Fibroblast of villous mesenchyme (primary cell): Measurements from ENCODE around the gene HECTD1. TPM values are rescaled to one million over a fixed set of nuclear protein-coding genes. Genes with fewer than 3 reads are reported as not detected.
A peak's percentile ranks its signal among the peaks of the same experiment; 100 is the strongest.
"Not testable (repeated sequence)": the region's sequence is repeated elsewhere in the genome, so short reads cannot be mapped to it uniquely, and the experiment has no call there.

Experiments
- DNase-seq: peaks from one replicate; pipeline ENCODE4 v3.0.0-alpha.2; 2010; ENCODE audit warnings: low read depth
- H3K4me3 ChIP-seq: 2 replicates; pipeline ENCODE4 v1.5.1; 2011; ENCODE audit warnings: low read depth, mild to moderate bottlenecking, low read length
- total RNA-seq: library from RNA; depleted of rRNA; stranded (reverse); fragments of >200 nt; gene quantifications from 2 replicates; pipeline ENCODE4 v1.2.3, GENCODE V29; 2012
- TF ChIP-seq, protein P1 (sequence below): IDR thresholded peaks from 2 replicates; pipeline ENCODE4 v1.5.1; 2012; ENCODE audit warnings: low read depth, mild to moderate bottlenecking, low read length; ENCODE audit not compliant: insufficient read depth

HECTD1 gene
- total RNA-seq, 1 donor = 283 TPM

DNA sequence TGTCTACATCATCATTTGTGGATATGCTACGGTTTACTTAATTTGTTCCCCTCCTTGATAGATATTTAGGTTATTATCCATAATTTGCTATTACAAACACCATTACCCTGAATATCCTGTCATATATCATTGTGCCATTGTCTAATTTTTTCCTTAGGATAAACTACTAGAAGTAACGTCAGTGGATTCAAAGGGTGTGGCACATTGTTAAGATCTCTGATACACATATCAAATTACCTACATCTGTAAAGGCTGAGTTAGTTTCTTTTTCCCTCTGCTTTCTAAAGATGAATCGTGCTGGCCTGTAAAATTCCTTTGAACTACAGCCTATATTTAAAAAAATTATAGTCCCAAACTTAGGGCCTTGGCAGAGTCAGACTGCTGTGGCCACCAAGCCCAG is 127.5 kb downstream of the HECTD1 start:
- peak; percentile 37 for DNase-seq
- TF ChIP-seq, protein P1, sequence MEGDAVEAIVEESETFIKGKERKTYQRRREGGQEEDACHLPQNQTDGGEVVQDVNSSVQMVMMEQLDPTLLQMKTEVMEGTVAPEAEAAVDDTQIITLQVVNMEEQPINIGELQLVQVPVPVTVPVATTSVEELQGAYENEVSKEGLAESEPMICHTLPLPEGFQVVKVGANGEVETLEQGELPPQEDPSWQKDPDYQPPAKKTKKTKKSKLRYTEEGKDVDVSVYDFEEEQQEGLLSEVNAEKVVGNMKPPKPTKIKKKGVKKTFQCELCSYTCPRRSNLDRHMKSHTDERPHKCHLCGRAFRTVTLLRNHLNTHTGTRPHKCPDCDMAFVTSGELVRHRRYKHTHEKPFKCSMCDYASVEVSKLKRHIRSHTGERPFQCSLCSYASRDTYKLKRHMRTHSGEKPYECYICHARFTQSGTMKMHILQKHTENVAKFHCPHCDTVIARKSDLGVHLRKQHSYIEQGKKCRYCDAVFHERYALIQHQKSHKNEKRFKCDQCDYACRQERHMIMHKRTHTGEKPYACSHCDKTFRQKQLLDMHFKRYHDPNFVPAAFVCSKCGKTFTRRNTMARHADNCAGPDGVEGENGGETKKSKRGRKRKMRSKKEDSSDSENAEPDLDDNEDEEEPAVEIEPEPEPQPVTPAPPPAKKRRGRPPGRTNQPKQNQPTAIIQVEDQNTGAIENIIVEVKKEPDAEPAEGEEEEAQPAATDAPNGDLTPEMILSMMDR = no peak

DNA sequence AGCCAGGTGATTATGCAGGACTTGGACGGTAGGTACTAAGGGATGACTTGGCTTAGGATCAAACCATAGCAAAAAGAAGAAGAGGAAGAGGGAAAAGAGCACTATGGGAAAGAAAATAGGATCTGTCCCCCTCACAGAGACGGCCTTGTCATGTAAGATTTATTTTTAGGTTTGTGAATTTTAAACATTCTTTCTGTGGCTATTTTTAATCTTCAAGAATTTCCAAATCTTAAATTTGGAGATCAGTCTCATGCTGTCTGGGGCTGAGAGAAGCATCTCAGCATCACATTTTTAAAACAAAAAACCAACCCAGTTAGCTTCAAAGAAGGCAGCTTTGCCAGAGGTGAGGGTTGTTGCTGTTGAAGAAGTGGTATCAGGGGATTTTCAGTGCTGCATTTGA is 128.8 kb downstream of the HECTD1 start:
- TF ChIP-seq, protein P1 = no peak
- H3K4me3 ChIP-seq = no peak overlapping the region
- no peak for DNase-seq

More for the DNA sequence above, 127.5 kb downstream of the HECTD1 start:
- H3K4me3 ChIP-seq = no peak overlapping the region

DNA sequence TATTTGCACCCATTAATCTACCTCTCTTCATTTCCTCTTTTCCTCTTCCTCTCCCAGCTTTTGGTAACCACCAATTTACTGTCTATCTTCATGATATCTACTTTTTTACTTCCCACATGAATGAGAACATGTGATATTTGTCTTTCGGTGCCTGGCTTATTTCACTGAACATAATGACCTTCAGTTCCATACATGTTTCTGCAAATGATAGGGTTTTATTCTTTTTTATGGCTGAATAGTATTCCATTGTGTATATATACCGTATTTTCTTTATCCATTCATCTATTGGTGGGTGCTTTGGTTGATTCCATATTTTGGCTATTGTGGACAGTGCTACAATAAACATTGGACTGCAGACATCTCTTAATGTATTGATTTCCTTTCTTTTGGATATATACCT is 132.4 kb downstream of the HECTD1 start:
- no peak overlapping the region for H3K4me3 ChIP-seq
- TF ChIP-seq, protein P1 = no peak
- DNase-seq = no peak

DNA sequence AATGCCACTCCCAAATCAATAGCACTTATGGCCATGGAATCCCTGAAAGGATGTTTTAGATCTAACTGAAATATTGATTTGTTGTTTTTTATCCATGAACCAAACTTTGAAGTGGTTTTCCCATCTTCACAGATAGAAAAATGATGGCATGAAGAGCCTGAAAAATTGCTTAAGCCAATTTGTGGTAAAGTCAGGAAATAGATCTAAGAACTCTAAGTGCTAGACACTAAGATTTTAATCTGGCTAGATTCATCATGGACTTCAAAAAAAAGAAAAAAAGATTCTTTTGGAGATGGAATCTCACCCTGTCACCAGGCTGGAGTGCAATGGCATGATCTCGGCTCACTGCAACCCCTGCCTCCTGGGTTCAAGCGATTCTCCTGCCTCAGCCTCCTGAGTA is 136.4 kb downstream of the HECTD1 start:
- TF ChIP-seq, protein P1 = no peak
- H3K4me3 ChIP-seq = no peak overlapping the region
- no peak for DNase-seq

DNA sequence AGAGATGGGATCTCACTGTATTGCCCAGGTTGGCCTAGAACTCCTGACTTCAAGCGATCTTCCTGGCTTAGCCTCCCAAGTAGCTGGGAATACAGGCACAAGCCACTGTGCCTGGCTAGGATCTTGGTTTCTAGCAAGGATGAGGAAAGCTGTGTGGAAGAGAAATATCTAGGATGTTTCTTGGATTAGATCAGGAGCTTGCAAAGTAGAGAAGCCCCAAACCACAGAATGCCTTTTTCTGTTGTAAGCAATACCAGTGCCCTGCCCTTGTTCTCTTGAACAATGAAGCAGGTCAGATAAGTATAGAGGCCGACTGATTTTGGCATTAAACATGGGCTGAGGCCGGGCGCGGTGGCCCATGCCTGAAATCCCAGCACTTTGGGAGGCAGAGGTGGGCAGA is 137.2 kb downstream of the HECTD1 start:
- TF ChIP-seq, protein P1 = no peak
- no peak overlapping the region for H3K4me3 ChIP-seq
- DNase-seq = peak; percentile 86

DNA sequence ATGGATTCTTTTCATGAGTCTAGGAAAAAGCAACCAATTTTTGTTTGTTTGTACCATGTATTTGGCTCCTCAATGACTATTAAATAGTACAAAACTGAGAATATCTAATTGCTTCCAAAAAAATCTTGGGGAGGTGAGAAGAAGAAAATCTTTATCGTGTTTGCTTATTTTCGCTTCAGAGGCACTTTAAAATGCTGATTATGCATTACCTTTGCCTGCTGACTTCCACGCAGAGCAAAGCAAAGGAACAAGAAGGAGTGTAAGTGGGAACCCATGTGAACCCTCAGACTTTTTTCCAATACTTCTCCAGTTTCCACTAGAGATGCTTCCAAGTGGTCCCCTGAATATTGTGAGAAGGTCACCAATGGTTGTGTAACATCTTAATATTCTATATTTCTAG is 138.2 kb downstream of the HECTD1 start:
- H3K4me3 ChIP-seq = no peak overlapping the region
- TF ChIP-seq, protein P1 = no peak
- no peak for DNase-seq

DNA sequence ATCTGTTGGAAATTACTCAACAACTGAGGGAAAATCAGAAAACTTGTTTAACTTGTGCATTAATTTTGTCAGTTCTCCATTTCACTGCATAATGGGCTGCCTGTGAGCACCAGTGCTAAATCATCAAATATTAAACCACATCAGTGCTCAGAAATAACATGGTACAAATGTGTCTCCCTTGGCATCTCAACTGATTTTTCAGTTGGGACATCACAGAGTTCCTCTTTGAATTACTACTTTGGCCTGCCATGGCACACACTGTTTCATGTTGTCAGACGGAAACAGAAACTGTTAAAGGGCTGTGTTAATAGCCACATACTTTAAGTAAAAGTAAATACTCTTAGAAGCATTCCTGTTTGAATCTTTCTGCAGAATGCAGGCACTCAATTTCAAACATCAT is 139.4 kb downstream of the HECTD1 start:
- DNase-seq = no peak

DNA sequence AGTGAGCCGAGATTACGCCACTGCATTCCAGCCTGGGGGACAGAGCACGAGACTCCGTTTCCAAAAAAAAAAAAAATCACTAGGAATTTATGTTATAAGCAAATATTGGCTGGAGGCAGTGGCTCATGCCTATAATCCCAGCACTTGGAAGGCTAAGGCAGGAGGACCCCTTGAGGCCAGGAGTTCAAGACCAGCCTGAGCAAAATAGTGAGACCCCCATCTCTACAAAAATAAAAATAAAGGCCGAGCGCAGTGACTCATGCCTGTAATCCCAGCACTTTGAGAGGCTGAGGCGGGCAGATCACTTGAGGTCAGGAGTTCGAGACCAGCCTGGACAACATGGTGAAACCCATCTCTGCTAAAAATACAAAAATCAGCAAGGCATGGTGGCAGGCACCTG is 144.7 kb downstream of the HECTD1 start:
- not testable (repeated sequence) for DNase-seq, H3K4me3 ChIP-seq

More for the DNA sequence above, 139.4 kb downstream of the HECTD1 start:
- H3K4me3 ChIP-seq = no peak overlapping the region
- TF ChIP-seq, protein P1 = no peak
